Spinal cord (tissue), 10 donors: ENCODE measurements around the gene NUF2. TPM values are rescaled to one million over a fixed set of nuclear protein-coding genes. Genes with fewer than 3 reads are reported as not detected.
A peak's percentile ranks its signal among the peaks of the same experiment; 100 is the strongest.
"Not testable (repeated sequence)": the region's sequence is repeated elsewhere in the genome, so short reads cannot be mapped to it uniquely, and the experiment has no call there.

Experiments
- DNase-seq, 6 donors: peaks; one replicate each; pipeline versions ENCODE4 v3.0.0 to v3.0.0-alpha.2; 2013 to 2015; ENCODE audit warnings: low spot score in 6 of 6, low read depth in 4 of 6
- H3K27ac ChIP-seq: one replicate; pipeline ENCODE4 v1.5.1; 2013; ENCODE audit warnings: low read depth, low read length, control low read depth
- H3K27me3 ChIP-seq: one replicate; pipeline ENCODE4 v1.6.1; 2013; ENCODE audit warnings: low read length; ENCODE audit not compliant: control insufficient read depth, insufficient read depth
- H3K36me3 ChIP-seq: one replicate; pipeline ENCODE4 v1.6.1; 2013; ENCODE audit warnings: low read length; ENCODE audit not compliant: control insufficient read depth, insufficient read depth
- H3K4me1 ChIP-seq: one replicate; pipeline ENCODE4 v1.6.1; 2013; ENCODE audit warnings: low read length; ENCODE audit not compliant: control insufficient read depth, insufficient read depth
- H3K4me3 ChIP-seq: one replicate; pipeline ENCODE4 v1.5.1; 2013; ENCODE audit warnings: low read depth, low read length, control low read depth
- H3K9me3 ChIP-seq: one replicate; pipeline ENCODE4 v1.6.1; 2013; ENCODE audit warnings: low read length; ENCODE audit not compliant: control insufficient read depth, insufficient read depth
- WGBS: methylation state at CpG from one replicate; pipeline ENCODE4 v1.1.5; 2013; ENCODE audit warnings: missing lambda C conversion rate; ENCODE audit not compliant: insufficient coverage; 5-methylcytosine and 5-hydroxymethylcytosine counted together
- polyA plus RNA-seq, 2 donors: library from polyadenylated mRNA; unstranded; fragments of 120-200 nt; gene quantifications; one replicate each; pipeline ENCODE4 v1.2.1, GENCODE V29; 2013; ENCODE audit not compliant: insufficient read length in 2 of 2
- total RNA-seq, 2 donors: library from RNA; depleted of rRNA in 1 of 2; stranded (reverse); fragments of 120-200 nt in 1 of 2; fragments of >200 nt in 1 of 2; gene quantifications; one replicate each; pipeline versions ENCODE4 v1.2.3 to v1.2.4, GENCODE V29; 2013 to 2014
- donor health status: healthy.

NUF2 gene
- total and polyA plus RNA-seq, 4 donors, result 12.5 to 13.2 (median 13.0) TPM

DNA sequence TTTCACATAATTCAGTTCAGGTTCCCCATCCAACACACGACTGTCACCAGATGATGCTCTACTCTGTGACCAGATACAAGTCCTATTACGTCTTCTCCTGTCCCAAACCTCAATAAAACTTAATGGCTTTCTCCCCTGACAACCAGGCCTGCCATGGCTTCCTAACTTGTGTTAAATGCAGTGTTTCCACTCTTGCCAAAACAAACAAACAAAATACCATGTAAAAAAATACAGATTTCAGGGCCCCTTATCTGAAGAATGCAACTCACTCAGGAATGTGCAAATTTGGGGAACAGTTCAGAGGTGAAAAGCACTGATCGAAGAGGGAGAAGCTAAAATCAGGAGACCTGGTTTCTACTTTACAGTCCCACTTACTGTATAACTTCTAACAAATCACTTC is 863 bp upstream of the NUF2 start:
- Histone ChIP-seq H3K9me3 (no peaks in the 10 kb centered on the region), H3K27me3 (no peaks in the 10 kb centered on the region), H3K4me3 (peak overlapping the region; percentile 70), H3K36me3 (peaks cover 5% of the 10 kb centered on the region), H3K4me1 (peaks cover 4% of the 10 kb centered on the region), H3K27ac (no peak overlapping the region)
- WGBS, result 26% methylated on average over 2 of the region's 3 CpGs
- no peak for DNase-seq

DNA sequence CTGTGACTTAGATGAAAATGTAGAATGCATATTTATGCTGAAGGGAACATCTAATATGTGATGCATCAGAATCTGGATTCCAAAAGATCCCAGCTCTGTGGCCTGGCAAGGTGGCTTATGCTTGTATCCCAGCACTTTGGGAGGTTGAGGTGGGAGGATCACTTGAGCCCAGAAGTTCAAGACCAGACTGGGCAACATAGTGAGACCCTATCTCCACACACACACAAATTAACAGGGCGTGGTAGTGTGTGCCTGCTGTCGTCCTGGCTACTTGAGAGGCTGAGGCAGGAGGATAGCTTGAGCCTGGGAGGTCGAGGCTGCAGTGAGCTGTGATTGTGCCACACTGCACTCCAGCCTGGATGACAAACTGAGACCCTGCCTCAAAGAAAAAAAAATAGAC is 1.6 kb downstream of the NUF2 start:
- H3K27me3 ChIP-seq, H3K4me3 ChIP-seq, H3K4me1 ChIP-seq, H3K36me3 ChIP-seq, DNase-seq, H3K9me3 ChIP-seq, H3K27ac ChIP-seq: not testable (repeated sequence)
- 88% methylated on average over 3 of the region's 3 CpGs for WGBS

DNA sequence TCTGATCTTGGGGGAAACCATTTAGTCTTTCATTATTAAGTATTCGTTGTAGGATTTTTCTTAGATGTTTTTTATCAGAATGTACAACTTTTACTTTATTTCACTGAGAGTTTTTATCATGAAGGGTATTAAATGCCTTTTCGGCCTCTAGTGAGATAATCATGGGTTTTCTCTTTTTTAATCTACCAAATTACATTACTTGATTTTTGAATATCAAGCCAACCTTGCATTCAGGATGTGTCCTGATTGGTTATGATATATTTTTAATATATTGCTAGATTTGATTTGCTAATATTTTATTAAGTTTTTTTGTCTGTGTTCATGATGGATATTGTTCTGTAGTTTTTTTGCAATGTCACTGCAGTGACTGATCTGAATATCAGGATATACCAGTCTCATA is 9.4 kb downstream of the NUF2 start:
- Histone ChIP-seq H3K27ac (no peak overlapping the region), H3K4me1 (no peaks in the 10 kb centered on the region), H3K4me3 (no peak overlapping the region), H3K9me3 (no peaks in the 10 kb centered on the region), H3K27me3 (no peaks in the 10 kb centered on the region), H3K36me3 (no peaks in the 10 kb centered on the region)
- WGBS, result no CpG with 5 or more reads among the region's 2 CpGs
- no peak for DNase-seq

DNA sequence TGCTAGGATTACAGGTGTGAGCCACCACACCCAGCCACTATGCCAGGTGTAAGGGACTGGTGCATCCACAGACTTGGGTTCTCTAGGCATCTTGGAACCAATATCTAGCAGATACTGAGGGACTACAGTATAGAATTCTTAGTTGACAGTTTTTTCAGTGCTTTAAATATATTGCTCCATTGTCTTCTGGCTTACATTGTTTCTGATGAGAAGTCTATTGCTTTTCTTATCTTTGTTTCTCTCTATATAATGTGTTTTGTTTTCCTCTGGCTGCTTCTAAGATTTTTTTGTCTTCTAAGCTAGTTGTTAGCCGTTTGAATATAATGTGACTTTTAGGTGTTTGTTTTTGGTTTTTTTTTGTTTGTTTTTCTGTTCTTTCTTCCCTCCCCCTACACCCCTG is 13.5 kb downstream of the NUF2 start:
- no peaks in the 10 kb centered on the region for H3K36me3 ChIP-seq
- no peaks in the 10 kb centered on the region for H3K4me1 ChIP-seq
- WGBS, result no CpG with 5 or more reads among the region's 1 CpG
- H3K4me3 ChIP-seq, result no peak overlapping the region
- H3K27me3 ChIP-seq, result no peaks in the 10 kb centered on the region
- no peaks in the 10 kb centered on the region for H3K9me3 ChIP-seq
- no peak for DNase-seq
- no peak overlapping the region for H3K27ac ChIP-seq

DNA sequence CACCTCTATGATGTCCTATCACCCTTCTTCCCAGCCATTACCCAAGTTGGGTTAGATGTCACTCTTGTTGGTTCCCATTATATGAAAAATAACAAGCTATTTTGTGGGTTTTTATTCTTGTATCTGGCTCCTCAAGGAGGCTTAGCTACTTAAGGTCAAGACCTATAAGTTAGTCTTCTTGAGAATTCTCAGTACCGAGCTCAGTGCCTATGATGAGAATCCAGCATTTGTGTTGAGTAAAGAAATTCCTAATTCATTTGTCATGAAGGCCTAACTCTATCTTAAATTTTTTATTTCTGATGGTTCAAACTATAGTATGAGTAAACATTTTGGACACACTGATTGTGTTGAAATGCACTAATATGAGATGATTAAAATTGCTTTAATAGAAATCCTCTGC is 15.9 kb downstream of the NUF2 start:
- no peaks in the 10 kb centered on the region for H3K9me3 ChIP-seq
- no peak overlapping the region for H3K27ac ChIP-seq
- no peak for DNase-seq
- WGBS, result no CpG with 5 or more reads among the region's 1 CpG
- no peaks in the 10 kb centered on the region for H3K36me3 ChIP-seq
- no peak overlapping the region for H3K4me3 ChIP-seq
- no peaks in the 10 kb centered on the region for H3K27me3 ChIP-seq
- no peaks in the 10 kb centered on the region for H3K4me1 ChIP-seq

DNA sequence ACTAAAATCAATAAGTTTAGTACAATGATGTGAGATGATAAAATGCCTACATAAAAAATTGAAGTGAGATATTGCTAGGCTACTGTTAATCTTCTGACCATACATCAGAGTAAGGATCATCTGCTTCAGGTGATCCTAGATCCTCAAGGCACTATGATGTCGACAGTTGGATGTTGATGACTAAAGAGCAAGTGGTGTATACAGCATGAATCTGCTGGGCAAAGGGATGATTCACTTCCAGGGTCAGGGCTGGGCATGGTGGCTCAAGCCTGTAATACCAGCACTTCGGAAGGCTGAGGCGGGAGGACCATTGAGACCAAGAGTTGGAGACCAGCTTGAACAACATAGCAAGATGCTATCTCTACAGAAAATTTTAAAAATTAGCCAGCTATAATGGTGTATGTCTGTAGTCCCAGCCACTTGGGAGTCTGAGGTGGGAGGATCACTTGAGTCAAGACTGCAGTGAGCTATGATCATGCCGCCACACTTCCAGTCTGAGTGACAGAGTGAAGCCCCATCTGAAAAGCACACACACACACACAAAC is 24.6 kb downstream of the NUF2 start:
- Histone ChIP-seq H3K4me1 (no peaks in the 10 kb centered on the region), H3K9me3 (no peaks in the 10 kb centered on the region), H3K27me3 (no peaks in the 10 kb centered on the region), H3K27ac (no peak overlapping the region), H3K4me3 (no peak overlapping the region), H3K36me3 (no peaks in the 10 kb centered on the region)
- no peak for DNase-seq
- 100% methylated on average over 1 of the region's 4 CpGs for WGBS

DNA sequence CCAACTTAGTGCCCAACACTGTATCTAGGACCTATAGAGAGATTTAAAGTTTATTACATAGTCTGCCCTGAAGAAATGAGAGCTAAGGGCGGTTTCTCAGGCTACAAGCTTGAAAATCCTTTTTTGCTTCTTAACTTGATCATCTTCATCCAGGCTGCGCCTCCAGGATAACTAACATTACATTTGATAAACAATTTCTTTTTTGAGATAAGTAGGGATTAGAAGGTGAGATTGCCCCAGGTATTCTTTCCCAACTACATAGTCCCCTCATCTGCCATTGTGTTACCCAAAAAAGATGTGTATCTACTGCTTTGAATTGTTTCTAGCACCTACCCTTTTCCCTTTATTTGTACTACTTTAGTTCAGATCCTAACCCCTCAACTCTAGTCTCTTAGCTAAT is 25.4 kb downstream of the NUF2 start:
- Histone ChIP-seq H3K27me3 (no peaks in the 10 kb centered on the region), H3K4me3 (no peak overlapping the region), H3K27ac (no peak overlapping the region), H3K4me1 (no peaks in the 10 kb centered on the region), H3K9me3 (no peaks in the 10 kb centered on the region), H3K36me3 (no peaks in the 10 kb centered on the region)
- WGBS, result no CpG with 5 or more reads among the region's 2 CpGs
- DNase-seq, result no peak

DNA sequence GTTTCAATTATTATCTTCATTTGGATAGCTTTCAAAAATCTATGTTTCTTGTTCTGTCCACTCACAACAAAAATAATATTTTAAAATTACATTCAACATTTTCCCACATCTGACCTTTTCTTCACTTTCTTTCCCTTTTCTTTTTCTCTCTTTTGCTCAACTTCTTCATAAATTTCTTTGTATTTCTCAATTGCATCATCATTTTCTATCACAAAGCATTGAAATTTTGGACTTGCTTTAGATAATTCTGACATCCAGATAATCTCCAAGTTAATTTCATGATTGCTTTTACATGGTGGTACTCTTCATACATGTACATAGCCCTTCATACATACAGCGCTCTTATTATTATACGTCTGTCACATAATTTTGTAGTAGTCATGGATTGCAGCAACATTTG is 30.2 kb downstream of the NUF2 start:
- Histone ChIP-seq H3K27me3 (no peaks in the 10 kb centered on the region), H3K27ac (no peak overlapping the region), H3K4me1 (no peaks in the 10 kb centered on the region), H3K4me3 (no peak overlapping the region), H3K9me3 (no peaks in the 10 kb centered on the region), H3K36me3 (no peaks in the 10 kb centered on the region)
- no CpG with 5 or more reads among the region's 2 CpGs for WGBS
- no peak for DNase-seq

DNA sequence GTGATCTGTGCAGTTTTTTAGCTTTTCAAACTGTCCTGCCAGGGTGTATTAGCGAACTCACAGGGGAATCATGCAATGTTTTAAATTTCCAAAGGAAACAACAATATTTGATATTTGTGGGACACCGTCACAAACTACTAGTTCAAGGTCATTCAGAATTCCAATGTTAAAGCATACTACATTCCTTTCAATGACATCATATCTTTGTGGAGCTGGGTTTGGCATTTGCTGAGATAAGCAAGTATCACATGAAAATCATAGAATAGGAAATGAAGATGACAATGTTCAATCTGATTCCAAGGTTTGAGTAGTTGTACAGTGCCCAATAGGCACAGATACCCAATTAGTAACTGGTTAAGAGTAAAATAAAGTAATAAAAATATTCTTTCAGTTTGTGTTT is 35.6 kb downstream of the NUF2 start:
- no peaks in the 10 kb centered on the region for H3K27me3 ChIP-seq
- H3K4me1 ChIP-seq, result no peaks in the 10 kb centered on the region
- H3K4me3 ChIP-seq, result no peak overlapping the region
- H3K27ac ChIP-seq, result no peak overlapping the region
- no peak for DNase-seq
- H3K9me3 ChIP-seq, result no peaks in the 10 kb centered on the region
- no peaks in the 10 kb centered on the region for H3K36me3 ChIP-seq
- WGBS, result no CpG with 5 or more reads among the region's 2 CpGs

DNA sequence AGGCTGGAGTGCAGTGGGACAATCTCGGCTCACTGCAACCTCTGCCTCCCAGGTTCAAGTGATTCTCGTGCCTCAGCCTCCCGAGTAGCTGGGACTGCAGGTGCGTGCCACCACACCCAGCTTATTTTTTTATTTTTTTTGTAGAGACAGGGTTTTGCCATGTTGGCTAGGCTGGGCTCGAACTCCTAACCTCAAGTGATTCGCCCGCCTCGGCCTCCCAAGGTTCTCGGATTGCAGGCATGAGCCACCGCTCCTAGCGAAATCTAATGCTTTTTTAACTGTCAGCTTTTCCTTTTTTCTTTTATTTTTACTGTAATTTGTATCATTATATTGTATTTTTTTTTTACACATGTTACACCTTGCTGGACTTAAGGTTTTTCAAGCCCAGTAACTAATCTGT is 36.4 kb downstream of the NUF2 start:
- WGBS, result 83% methylated on average over 1 of the region's 11 CpGs
- H3K9me3 ChIP-seq, H3K4me1 ChIP-seq, DNase-seq, H3K36me3 ChIP-seq, H3K27me3 ChIP-seq, H3K4me3 ChIP-seq, H3K27ac ChIP-seq: not testable (repeated sequence)
